ENCODE data around the gene SGMS1. TPM values are rescaled to one million over a fixed set of nuclear protein-coding genes. Genes with fewer than 3 reads are reported as not detected.

Gene SGMS1
- total and polyA plus RNA-seq, 11 donors: 6.9 to 40.6 (median 19.6) TPM

- no peaks in the 10 kb centered on the region for H3K9me3 ChIP-seq
- TF ChIP-seq CTCF (IDR thresholded peaks at IDR 0.05) (peak in 3 of 12 donors; percentile 14 to 28 (median 18)), POLR2A (IDR thresholded peaks at IDR 0.05) (no peak)
- H3K36me3 ChIP-seq: no peaks in the 10 kb centered on the region
- DNase-seq (no peak), ATAC-seq (no peak)
- WGBS, 4 donors: 39 to 55% (median 48%) methylated on average over 2 of the region's 2 CpGs
- H3K27me3 ChIP-seq: no peaks in the 10 kb centered on the region
- H3K4me1 ChIP-seq: peaks cover 0 to 87% (median 16%) of the 10 kb centered on the region in 12 donors
- peak overlapping the region in 1 of 12 donors; percentile 11 for H3K27ac ChIP-seq
- intact Hi-C loops (cut with DNase I): loop anchor here in 6 of 10 donors (2.0 to 5.0 kb wide), 6 partner anchors 44 to 208 kb away; partner anchors contain the start of gene SGMS1 (in 3 of the 6)
- H3K4me3 ChIP-seq: peak overlapping the region in 7 of 12 donors; percentile 52 to 83 (median 78)
Measured at GRCh38 chr10:50416181-50416824, 207.5 kb downstream of the SGMS1 start.

DNA sequence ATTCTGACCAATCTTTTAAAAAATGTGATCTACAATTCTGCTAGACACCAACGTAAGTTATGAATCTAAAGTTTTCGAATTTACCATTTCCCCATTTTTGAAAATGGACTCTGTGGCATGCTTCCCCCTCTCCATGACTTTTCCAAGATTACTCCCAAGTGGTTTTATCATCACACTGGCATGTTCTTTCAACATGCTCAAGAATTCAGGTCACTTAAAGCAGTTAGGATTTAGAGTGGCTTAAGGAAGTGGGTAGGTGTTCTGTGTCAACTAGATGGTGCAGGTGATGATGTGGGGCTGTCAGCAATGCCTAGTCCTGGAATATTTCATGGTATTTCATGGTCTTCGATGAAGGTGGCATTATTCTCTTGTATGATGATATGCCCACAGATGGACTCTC is 208.5 kb downstream of the SGMS1 start:
- Histone ChIP-seq H3K9me3 (no peaks in the 10 kb centered on the region), H3K4me1 (peaks cover 0 to 89% (median 16%) of the 10 kb centered on the region in 12 donors), H3K36me3 (no peaks in the 10 kb centered on the region), H3K27ac (no peak overlapping the region), H3K27me3 (no peaks in the 10 kb centered on the region), H3K4me3 (peak overlapping the region in 2 of 12 donors; percentile 2 to 78)
- intact Hi-C loops (cut with DNase I): loop anchor here in 6 of 10 donors (5.0 kb wide), 5 partner anchors 43 to 207 kb away; partner anchors contain the start of gene SGMS1 (in 3 of the 6)
- TF ChIP-seq POLR2A (IDR thresholded peaks at IDR 0.05): no peak
- no peak for TF ChIP-seq CTCF (IDR thresholded peaks at IDR 0.05)
- no peak for DNase-seq
- no peak for ATAC-seq
- 70 to 77% (median 75%) methylated on average over 3 of the region's 3 CpGs for WGBS, 4 donors

GRCh38 chr10:50410066-50410811 is 213.5 kb downstream of the SGMS1 start:
- H3K4me3 ChIP-seq: no peak overlapping the region
- H3K36me3 ChIP-seq: peaks cover 0 to 3% (median 0%) of the 10 kb centered on the region in 9 donors
- ATAC-seq: peak in 1 of 4 donors; percentile 24
- H3K4me1 ChIP-seq: peaks cover 0 to 59% (median 7%) of the 10 kb centered on the region in 12 donors
- intact Hi-C loops (cut with DNase I): loop anchor here in 2 of 10 donors (5.0 kb wide), 2 partner anchors 83 to 222 kb away; no protein-coding TSS in a partner anchor
- peaks cover 0 to 11% (median 0%) of the 10 kb centered on the region in 12 donors for H3K9me3 ChIP-seq
- peak overlapping the region in 1 of 12 donors; percentile 19 for H3K27ac ChIP-seq
- H3K27me3 ChIP-seq: no peaks in the 10 kb centered on the region
- no peak for DNase-seq
- 71 to 78% (median 73%) methylated on average over 6 of the region's 6 CpGs for WGBS, 4 donors
- TF ChIP-seq POLR2A (IDR thresholded peaks at IDR 0.05) (no peak), CTCF (IDR thresholded peaks at IDR 0.05) (no peak)

All from heart left ventricle (tissue), 16 donors.